RKO (cell line): Measurements from ENCODE around the gene ELK1.

ENCODE experiments used
- DNase-seq: peaks from one replicate; pipeline ENCODE4 v3.0.0-alpha.2; 2016; ENCODE audit warnings: low spot score

Gene ELK1

DNA sequence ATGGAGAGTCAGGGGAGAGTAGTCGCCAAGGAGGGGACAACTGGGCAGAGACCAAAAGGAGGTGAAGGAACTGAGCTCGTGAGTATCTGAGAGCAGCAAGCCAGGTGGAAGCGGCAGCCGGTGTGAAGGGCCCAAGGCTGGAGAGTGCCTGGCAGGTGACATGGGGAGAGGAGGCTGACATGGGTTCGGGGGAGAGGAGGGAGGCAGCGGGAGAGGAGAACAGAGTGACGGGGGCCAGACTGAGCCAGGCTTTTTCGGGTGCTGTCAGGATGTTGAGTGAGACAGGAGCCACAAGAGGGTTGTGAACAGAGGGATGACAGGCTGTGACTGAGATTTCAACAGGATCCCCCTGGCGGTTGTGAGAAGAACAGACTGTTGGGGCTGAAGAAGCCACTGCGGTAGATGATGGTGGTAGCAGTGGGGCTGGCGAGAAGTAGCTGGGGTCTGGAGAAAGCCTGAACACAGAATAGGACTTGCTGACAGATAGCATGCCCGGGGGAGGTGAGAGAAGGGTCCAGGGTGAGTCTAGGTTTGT lies 5.7 kb downstream of the ELK1 start:
- DNase-seq, result peak; percentile 55

- peak; percentile 54 for DNase-seq
Observed at GRCh38 chrX:47643926-47644325, 6.4 kb downstream of the ELK1 start.

GRCh38 chrX:47638816-47639215 lies 11.5 kb downstream of the ELK1 start:
- no peak for DNase-seq

DNA sequence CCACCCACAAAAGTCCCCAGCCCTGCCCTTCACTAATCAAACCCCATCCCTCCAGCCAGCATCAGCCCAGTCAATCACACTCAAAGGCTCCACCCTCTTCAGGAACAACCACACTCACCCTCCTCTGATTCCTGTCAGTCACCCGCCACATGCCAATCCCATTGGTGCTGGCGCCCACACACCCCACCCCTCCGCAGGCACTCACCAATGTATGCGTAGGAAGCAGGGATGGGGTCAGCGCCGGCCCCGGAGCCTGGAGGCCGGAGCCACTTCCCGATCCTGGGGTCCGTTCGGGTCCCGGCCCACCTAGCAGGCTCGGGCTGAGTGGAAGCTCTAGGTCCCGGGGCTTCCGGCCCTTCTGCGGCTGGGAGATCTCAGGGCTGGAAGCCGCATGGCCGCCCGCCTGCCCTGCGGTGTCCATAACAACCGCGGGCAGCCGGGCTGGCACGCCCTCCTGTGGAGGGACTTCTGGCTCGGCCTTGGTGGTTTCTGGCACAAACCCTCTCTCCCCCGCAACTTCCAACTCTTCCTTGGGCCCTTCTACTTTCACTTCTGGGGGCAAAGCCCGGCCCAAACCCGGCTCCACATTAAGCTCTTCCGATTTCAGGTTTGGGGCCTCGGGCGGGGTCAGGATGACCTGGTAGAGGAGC lies 12.7 kb downstream of the ELK1 start:
- DNase-seq, result no peak

DNA sequence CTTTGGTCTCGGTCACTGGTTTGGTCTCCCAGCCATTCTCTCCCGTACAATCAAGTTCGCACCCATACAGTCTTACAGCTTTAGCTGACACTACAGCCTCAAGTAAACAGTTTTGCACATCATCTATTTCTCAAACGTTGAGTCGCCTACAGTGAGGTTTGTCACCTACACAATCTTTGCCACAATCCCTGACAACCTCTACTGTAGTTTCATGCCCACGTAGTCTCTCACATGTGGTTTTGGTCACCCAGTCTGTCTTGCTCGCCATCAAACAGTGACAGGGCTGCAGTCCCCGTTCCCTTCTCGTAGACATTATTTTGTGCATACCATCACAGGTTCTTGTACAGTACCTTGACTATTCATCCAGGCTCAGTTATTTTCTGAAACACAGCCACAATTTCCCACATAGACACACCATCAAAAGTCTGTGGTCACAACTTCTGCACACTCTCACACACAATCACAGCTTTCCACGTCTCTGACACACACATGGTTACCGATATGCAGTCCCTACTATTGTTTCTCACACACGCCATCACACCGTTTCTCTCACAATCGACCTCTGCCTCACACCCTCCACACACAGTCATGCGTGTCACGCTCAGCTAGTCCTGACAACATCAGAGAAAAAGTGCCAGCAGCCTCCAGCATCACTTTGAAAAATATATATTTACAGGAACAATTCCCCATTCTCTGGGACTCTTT lies 15.3 kb downstream of the ELK1 start:
- no peak for DNase-seq

- DNase-seq, result peak; percentile 13
Observed at GRCh38 chrX:47633689-47634590, 16.4 kb downstream of the ELK1 start.

GRCh38 chrX:47632666-47633065 lies 17.7 kb downstream of the ELK1 start:
- DNase-seq, result no peak

- no peak for DNase-seq
Observed at GRCh38 chrX:47631676-47632075, 18.7 kb downstream of the ELK1 start.

DNA sequence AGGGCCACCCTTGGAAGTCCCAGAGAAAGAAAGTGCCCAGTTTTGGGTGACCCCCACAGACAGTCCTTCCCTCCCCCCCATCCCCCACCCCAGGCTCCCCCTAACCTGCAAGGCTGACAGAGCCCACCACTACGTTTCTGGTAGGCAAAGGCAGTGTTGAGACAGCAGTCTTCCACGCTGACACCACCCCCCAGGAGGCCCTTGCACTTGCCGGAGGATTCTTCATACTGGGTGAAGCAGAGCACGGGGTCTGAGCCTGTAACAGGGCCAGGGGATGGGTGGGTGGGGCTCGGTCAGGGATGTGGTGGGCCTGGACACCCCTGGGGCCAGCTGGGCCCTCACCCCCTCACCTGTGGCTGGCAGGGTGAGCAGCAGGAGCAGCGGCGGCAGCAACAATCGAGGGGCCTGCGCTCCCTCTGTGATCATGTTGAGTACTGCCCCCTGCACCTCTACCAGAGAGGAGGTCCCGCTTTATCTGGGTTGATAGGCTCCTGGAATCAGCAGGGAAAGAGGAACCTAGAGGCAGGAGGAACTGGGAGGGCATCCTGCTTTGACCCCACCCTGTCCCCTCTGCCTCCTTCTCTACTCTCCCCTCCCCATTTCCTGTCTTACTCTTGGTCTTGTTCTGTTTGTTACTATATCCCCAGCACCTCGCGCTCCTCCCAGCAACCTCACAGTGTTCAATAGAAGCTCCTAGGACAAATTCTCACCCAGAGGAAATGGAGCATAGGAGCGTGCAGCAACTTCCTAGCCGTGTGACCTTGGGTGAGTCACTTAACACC lies 20.8 kb downstream of the ELK1 start, which contains the start of gene CFP:
TSS of gene CFP (minus strand) at position 512 of the 782 bp plus-strand sequence. CDS start at position 426, 86 bp downstream.
- no peak for DNase-seq

DNA sequence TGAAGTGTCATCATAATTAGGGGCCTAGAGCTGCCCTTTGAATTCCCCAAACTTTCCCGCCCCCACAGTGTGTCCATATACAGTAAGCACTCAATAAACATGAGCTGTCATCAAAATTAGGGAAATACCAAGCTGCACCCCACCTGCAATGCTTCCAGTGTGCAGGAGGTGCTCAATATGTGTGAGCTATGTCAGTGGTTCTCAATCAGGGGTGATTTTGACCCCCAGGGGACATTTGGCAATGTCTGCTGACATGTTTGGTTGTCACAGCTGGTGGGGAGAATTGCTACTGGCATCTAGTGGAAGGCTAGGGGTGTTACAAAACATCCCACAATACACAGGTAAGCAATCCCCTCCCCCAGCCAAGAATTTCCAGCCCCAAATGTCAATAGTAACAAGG lies 21.4 kb downstream of the ELK1 start:
- DNase-seq, result no peak

DNA sequence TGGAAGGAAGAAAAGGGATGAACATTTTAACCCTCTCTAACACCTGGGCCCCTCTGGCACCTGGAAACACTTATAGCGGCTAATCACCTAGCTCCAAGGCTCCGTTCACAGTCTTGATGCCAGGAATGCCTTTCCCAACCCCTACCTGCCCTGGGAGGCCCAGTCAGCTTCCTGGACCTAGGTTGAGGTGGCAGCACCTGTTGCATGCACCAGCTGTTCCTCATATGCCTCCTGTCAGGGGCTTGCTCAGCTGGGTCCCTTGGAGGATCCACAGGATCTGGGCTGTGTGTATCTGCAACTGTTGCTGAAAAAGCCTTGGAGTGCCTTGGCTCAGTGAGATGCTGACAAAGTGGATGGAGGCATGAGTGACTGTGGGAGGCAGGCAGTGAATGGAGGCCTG lies 25.0 kb downstream of the ELK1 start:
- no peak for DNase-seq

- DNase-seq, result no peak
Observed at GRCh38 chrX:47623540-47624027, 26.8 kb downstream of the ELK1 start.

GRCh38 chrX:47621851-47622250 lies 28.5 kb downstream of the ELK1 start:
- no peak for DNase-seq

DNA sequence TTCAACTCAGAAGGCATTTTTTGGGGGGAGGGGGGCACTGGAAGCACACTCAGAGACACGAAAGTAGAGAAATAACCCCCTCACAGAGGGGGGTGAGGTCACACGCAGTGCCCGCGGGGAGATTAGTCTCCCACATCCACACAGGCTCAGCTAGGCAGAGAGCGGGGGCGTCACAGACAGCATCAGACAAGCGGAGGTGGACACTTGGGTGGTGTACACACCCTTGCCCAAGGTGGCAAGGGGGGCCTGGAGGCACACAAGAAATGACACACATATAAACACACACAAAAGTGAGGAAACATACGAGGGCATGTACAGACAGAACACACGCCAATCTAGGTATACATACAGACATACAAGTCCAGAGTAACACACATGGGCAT lies 30.1 kb downstream of the ELK1 start:
- DNase-seq, result no peak

- no peak for DNase-seq
Observed at GRCh38 chrX:47619486-47620302, 30.7 kb downstream of the ELK1 start, which contains the start of gene SYN1. SYN1 (minus strand) TSS chrX:47619857; CDS start chrX:47619728, 129 bp downstream.

GRCh38 chrX:47618923-47619485 lies 31.4 kb downstream of the ELK1 start:
- no peak for DNase-seq

DNA sequence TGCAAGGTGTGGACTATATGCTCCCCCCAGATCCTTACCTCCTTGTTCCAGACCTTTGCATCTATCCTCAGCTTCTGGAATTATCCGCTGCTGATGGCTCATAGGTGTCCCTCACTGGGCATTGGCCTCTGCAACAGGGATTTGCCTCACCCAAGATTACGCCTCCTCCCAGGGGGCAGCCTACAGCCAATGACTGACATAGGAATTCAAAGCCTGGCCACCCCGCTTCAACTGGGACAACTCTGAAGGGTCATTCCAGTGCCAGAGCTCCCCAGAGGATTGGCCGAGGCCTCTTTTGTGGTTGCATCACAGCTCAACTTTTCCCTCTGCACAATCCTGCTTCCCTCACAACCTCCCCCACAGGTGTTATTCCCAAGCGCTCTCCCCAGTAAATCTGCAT lies 35.7 kb downstream of the ELK1 start:
- DNase-seq, result no peak

DNA sequence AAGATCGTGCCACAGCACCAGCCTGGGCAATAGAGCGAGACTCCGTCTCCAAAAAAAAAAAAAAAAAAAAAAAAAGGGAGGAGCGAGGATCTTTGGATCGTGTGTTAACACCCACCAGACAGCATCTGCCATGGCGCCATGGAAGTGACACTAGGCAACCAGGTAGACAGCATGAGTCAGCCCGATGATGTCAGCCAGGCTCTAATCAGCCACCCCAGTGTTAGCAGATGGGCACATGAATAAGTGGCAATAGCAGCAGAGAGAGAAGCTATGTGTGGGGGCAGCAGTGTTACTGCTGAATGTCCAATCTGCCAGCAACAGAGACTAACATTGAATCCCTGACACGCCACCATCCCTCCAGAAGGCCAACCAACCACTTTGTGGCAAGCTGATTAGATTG lies 37.3 kb downstream of the ELK1 start:
- DNase-seq, result no peak

- DNase-seq, result no peak
Observed at GRCh38 chrX:47612418-47612817, 37.9 kb downstream of the ELK1 start.

GRCh38 chrX:47611926-47612325 lies 38.4 kb downstream of the ELK1 start:
- no peak for DNase-seq
